Endodermal cell (in vitro differentiated cells): ENCODE results near the gene DCUN1D3. TPM values are rescaled to one million over a fixed set of nuclear protein-coding genes. Genes with fewer than 3 reads are reported as not detected.

Experiments
- DNase-seq: peaks from one replicate; pipeline ENCODE4 v3.0.0-alpha.2; 2017
- H3K27ac ChIP-seq: 2 replicates; pipeline ENCODE4 v1.5.1; 2013; ENCODE audit warnings: mild to moderate bottlenecking, low read depth, low read length, moderate library complexity
- H3K27me3 ChIP-seq: 2 replicates; pipeline ENCODE4 v1.6.1; 2013; ENCODE audit warnings: mild to moderate bottlenecking, low read length, moderate library complexity; ENCODE audit not compliant: insufficient read depth, control insufficient read depth, poor library complexity, severe bottlenecking
- H3K36me3 ChIP-seq: 2 replicates; pipeline ENCODE4 v1.7.0; 2013; ENCODE audit warnings: mild to moderate bottlenecking, low read length, moderate library complexity; ENCODE audit not compliant: control insufficient read depth, insufficient read depth
- H3K4me1 ChIP-seq: one replicate; pipeline ENCODE4 v1.7.0; 2013; ENCODE audit warnings: low read length; ENCODE audit not compliant: control insufficient read depth, insufficient read depth
- H3K4me3 ChIP-seq: 2 replicates; pipeline ENCODE4 v1.5.1; 2013; ENCODE audit warnings: mild to moderate bottlenecking, low read length, moderate library complexity
- H3K9ac ChIP-seq: 2 replicates; pipeline ENCODE4 v1.6.1; 2013; ENCODE audit warnings: mild to moderate bottlenecking, low read length, moderate library complexity; ENCODE audit not compliant: poor library complexity, severe bottlenecking; ENCODE audit errors: extremely low read depth
- H3K9me3 ChIP-seq: 2 replicates; pipeline ENCODE4 v1.6.1; 2013; ENCODE audit warnings: mild to moderate bottlenecking, low read length, moderate library complexity; ENCODE audit not compliant: control insufficient read depth
- H3K27ac Mint-ChIP-seq: 2 replicates; pipeline ENCODE4 v1.8.0; 2020; ENCODE audit warnings: mixed read lengths
- H3K27me3 Mint-ChIP-seq: 2 replicates; pipeline ENCODE4 v1.8.0; 2021; ENCODE audit warnings: mild to moderate bottlenecking, mixed read lengths; ENCODE audit not compliant: insufficient read depth
- H3K36me3 Mint-ChIP-seq: 2 replicates; pipeline ENCODE4 v1.8.0; 2020; ENCODE audit warnings: low read depth, mixed read lengths
- H3K4me1 Mint-ChIP-seq: 2 replicates; pipeline ENCODE4 v1.8.0; 2020; ENCODE audit warnings: mixed read lengths
- H3K4me3 Mint-ChIP-seq: 2 replicates; pipeline ENCODE4 v1.8.0; 2020; ENCODE audit warnings: mild to moderate bottlenecking, moderate library complexity, mixed read lengths
- H3K9me3 Mint-ChIP-seq: 2 replicates; pipeline ENCODE4 v1.8.0; 2020; ENCODE audit warnings: mild to moderate bottlenecking, mixed read lengths
- WGBS, 2 experiments: methylation state at CpG; one replicate each; pipeline versions ENCODE4 v1.1.5 to v1.1.7; 2013; ENCODE audit warnings: missing lambda C conversion rate in 2 of 2, mixed read lengths in 1 of 2; ENCODE audit not compliant: insufficient coverage in 1 of 2, insufficient read length in 1 of 2; 5-methylcytosine and 5-hydroxymethylcytosine counted together
- total RNA-seq, 2 donors: library from RNA; stranded (reverse); fragmentation: NEBNext Ultra II Directional in 1 of 2; extraction: Animal tissue kit (Norgen Biotek cat#: 25700) in 1 of 2; gene quantifications; 2 replicates in 1 of 2; 3 replicates in 1 of 2; pipeline ENCODE4 v1.2.1, GENCODE V29; 2021
- TF ChIP-seq, protein P1 (sequence below): fragments of 200-600 bp; sonication (generic); conservative IDR thresholded peaks from 2 replicates; pipeline ENCODE4 v1.5.0; 2021; ENCODE audit warnings: antibody characterized with exemption, mild to moderate bottlenecking

The DCUN1D3 gene
- total RNA-seq, 2 donors from 2014 or later: 21.3 to 22.7 TPM

DNA sequence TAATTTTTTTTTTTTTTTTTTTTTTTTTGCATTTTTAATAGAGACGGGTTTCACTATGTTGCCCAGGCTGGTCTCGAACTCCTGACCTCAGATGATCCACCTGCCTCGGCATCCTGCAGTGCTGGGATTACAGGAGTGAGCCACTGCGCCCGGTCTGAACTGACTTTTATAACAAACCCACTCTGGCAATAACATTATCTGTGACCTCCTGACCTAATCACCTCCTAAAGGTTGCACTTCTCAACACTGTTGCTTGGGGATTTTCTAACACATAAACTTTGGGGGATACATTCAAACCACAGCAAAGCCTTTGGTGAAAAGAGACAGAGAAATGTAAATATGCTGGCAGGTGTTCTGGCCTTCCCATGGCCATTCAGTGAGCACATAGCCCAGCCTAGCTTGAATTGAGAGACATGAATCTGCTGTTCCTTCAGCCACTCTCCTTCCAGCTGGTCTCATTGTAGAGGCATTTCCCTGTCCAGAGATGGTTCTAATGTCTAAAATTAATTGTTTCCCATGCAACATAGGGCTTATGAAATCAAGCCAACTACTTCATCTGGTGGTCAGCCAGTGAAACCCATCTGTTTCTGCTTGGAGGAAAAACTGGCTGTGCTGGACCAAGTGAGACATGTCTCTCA, 28.7 kb upstream of the DCUN1D3 start:
- H3K27me3 ChIP-seq: no peaks in the 10 kb centered on the region
- no peak for DNase-seq
- H3K27ac Mint-ChIP-seq: no peak overlapping the region
- TF ChIP-seq, protein P1, sequence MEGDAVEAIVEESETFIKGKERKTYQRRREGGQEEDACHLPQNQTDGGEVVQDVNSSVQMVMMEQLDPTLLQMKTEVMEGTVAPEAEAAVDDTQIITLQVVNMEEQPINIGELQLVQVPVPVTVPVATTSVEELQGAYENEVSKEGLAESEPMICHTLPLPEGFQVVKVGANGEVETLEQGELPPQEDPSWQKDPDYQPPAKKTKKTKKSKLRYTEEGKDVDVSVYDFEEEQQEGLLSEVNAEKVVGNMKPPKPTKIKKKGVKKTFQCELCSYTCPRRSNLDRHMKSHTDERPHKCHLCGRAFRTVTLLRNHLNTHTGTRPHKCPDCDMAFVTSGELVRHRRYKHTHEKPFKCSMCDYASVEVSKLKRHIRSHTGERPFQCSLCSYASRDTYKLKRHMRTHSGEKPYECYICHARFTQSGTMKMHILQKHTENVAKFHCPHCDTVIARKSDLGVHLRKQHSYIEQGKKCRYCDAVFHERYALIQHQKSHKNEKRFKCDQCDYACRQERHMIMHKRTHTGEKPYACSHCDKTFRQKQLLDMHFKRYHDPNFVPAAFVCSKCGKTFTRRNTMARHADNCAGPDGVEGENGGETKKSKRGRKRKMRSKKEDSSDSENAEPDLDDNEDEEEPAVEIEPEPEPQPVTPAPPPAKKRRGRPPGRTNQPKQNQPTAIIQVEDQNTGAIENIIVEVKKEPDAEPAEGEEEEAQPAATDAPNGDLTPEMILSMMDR: no peak
- 93 to 100% methylated on average over 4 to 5 of the region's 5 CpGs for WGBS, 2 experiments
- peaks cover 4% of the 10 kb centered on the region for H3K36me3 Mint-ChIP-seq
- no peak overlapping the region for H3K27ac ChIP-seq
- no peak overlapping the region for H3K4me3 Mint-ChIP-seq
- H3K36me3 ChIP-seq: no peaks in the 10 kb centered on the region
- no peaks in the 10 kb centered on the region for H3K9me3 ChIP-seq
- H3K4me1 Mint-ChIP-seq: no peaks in the 10 kb centered on the region
- no peak overlapping the region for H3K4me3 ChIP-seq
- H3K27me3 Mint-ChIP-seq: no peaks in the 10 kb centered on the region
- H3K9me3 Mint-ChIP-seq: no peaks in the 10 kb centered on the region
- H3K4me1 ChIP-seq: no peaks in the 10 kb centered on the region
- H3K9ac ChIP-seq: no peak overlapping the region

DNA sequence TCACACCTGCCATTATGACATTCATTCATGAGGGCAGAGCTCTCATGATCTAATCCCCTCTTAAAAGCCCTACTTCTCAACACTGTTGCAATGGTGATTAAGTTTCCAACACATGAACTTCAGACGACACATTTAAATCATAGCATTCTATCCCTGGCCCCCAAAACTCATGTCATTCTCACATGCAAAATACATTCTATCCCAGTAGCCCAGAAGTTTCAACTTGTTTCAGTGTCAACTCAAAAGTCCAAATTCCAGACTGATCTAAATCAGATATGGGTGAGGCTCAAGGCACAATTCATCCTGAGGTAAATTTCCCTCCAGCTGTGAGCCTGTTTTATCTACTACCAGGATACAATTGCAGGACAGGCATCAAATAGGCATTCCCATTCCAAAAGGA, 25.6 kb upstream of the DCUN1D3 start:
- Mint-ChIP-seq H3K36me3 (peaks cover 4% of the 10 kb centered on the region), H3K27ac (no peak overlapping the region), H3K27me3 (no peaks in the 10 kb centered on the region), H3K4me3 (no peak overlapping the region), H3K9me3 (no peaks in the 10 kb centered on the region), H3K4me1 (no peaks in the 10 kb centered on the region)
- H3K27me3 ChIP-seq: no peaks in the 10 kb centered on the region
- no peaks in the 10 kb centered on the region for H3K4me1 ChIP-seq
- no peak overlapping the region for H3K9ac ChIP-seq
- no peaks in the 10 kb centered on the region for H3K9me3 ChIP-seq
- no peaks in the 10 kb centered on the region for H3K36me3 ChIP-seq
- H3K27ac ChIP-seq: no peak overlapping the region
- no peak for DNase-seq
- WGBS, 2 experiments: 90 to 100% methylated on average over 1 of the region's 1 CpG
- no peak overlapping the region for H3K4me3 ChIP-seq
- TF ChIP-seq, protein P1: no peak

DNA sequence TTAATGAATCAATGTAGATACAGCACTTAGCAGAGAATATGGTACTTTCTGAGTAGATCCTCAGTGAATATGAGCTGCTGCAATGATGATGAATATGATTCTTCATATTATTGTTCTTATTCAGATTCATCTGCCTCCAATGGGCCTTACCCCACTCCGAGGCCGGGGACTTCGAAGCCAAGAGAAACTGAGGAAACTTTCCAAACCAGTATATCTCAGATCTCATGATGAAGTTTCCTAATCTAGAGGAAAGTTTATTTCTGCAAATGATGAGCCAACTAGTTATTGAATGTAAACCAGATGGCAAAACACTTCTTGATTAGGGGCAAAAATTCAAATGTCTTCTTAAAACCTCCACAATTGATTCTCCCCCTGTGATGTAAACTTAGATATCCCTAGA, 23.7 kb upstream of the DCUN1D3 start:
- 96 to 100% methylated on average over 2 to 3 of the region's 3 CpGs for WGBS, 2 experiments
- TF ChIP-seq, protein P1: no peak
- Histone ChIP-seq H3K27ac (no peak overlapping the region), H3K36me3 (peaks cover 6% of the 10 kb centered on the region), H3K27me3 (no peaks in the 10 kb centered on the region), H3K9me3 (no peaks in the 10 kb centered on the region), H3K4me1 (no peaks in the 10 kb centered on the region), H3K4me3 (no peak overlapping the region), H3K9ac (no peak overlapping the region)
- Mint-ChIP-seq H3K9me3 (no peaks in the 10 kb centered on the region), H3K36me3 (peaks cover 4% of the 10 kb centered on the region), H3K27ac (no peak overlapping the region), H3K27me3 (no peaks in the 10 kb centered on the region), H3K4me1 (no peaks in the 10 kb centered on the region), H3K4me3 (no peak overlapping the region)
- DNase-seq: no peak
